ENCODE results near the gene KIF5A. TPM values are rescaled to one million over a fixed set of nuclear protein-coding genes. Genes with fewer than 3 reads are reported as not detected.

The KIF5A gene
- total and polyA plus RNA-seq, 2 of the 4 experiments (the other 2 are of a cell fraction), result 0.15 to 0.18 TPM

GRCh38 chr12:57522887-57523705 is 26.7 kb upstream of the KIF5A start:
- H3K4ac ChIP-seq (ENCODE audit: low read depth, low read length), result peak overlapping the region; percentile 91
- peak overlapping the region; percentile 100 for H2AK9ac ChIP-seq (replicated peaks; ENCODE audit: low read depth, low read length, poor library complexity)
- no TSS peak for BruUV-seq (replicated peaks)
- peak overlapping the region; percentile 93 for H2AFZ ChIP-seq (replicated peaks; ENCODE audit: low read length, poor library complexity)
- no peaks in the 10 kb centered on the region for H3K27me3 ChIP-seq (ENCODE audit: control insufficient read depth, insufficient read depth, low read length)
- intact Hi-C loops (cut with micrococcal nuclease) (no loop called here), dilution Hi-C loops (cut with HindIII; ENCODE audit: low sequenced_read_pairs, unreplicated experiment) (no loop called here), in situ Hi-C loops (cut with MboI; ENCODE audit: low sequenced_read_pairs) (no loop called here)
- DNase-seq (peak; percentile 49), ATAC-seq (ENCODE audit: low read depth) (peak; percentile 0; the same call in 1 of the 2 replicates)
- H3K4me1 ChIP-seq (ENCODE audit: control insufficient read depth, insufficient read depth, low read length), result peaks cover 22% of the 10 kb centered on the region
- H3K56ac ChIP-seq (ENCODE audit: extremely low read depth, insufficient read depth, low read length), result peak overlapping the region; percentile 91
- 17% methylated on average over 1 of the region's 38 CpGs; no CpG with 5 or more reads in 1 of the 2 experiments for WGBS, 2 experiments (ENCODE audit: extremely low coverage in 2 of 2, insufficient read length in 1 of 2)
- H3K9ac ChIP-seq (ENCODE audit: low read depth, low read length), result peak overlapping the region; percentile 91
- peak overlapping the region; percentile 59; the same call in 1 of the 3 replicates for H2BK15ac ChIP-seq (ENCODE audit: low read depth, low read length)
- H2BK20ac ChIP-seq (ENCODE audit: low read depth, low read length), result no peak overlapping the region
- H3K4me2 ChIP-seq (ENCODE audit: low read depth, low read length), result peak overlapping the region; percentile 93
- no peak overlapping the region for H4K5ac ChIP-seq (ENCODE audit: low read depth, low read length)
- peak overlapping the region; percentile 64 for H4K91ac ChIP-seq (ENCODE audit: insufficient read depth, low read depth, low read length)
- peak overlapping the region; percentile 88 for H3K27ac ChIP-seq (ENCODE audit: insufficient read depth, low read length)
- H3K36me3 ChIP-seq (ENCODE audit: control insufficient read depth, insufficient read depth, low read length), result peaks cover 40% of the 10 kb centered on the region
- H3K18ac ChIP-seq (ENCODE audit: low read depth, low read length), result peak overlapping the region; percentile 6
- H3K4me3 ChIP-seq (ENCODE audit: insufficient read depth, low read depth, low read length), result peak overlapping the region; percentile 59
- no peaks in the 10 kb centered on the region for H3K9me3 ChIP-seq (ENCODE audit: control insufficient read depth, insufficient read depth, low read length)
- H4K8ac ChIP-seq (ENCODE audit: low read depth in 2 of 2, low read length in 2 of 2), result peak overlapping the region; percentile 47 to 78; a peak in 3 of 4 replicates
- peaks cover 14% of the 10 kb centered on the region for H3K9me1 ChIP-seq (ENCODE audit: insufficient read depth, low read length)
- H3K23ac ChIP-seq (ENCODE audit: low read depth, low read length), result peak overlapping the region; percentile 39
- ChIA-PET POLR2A (ENCODE audit: unreplicated experiment) (interaction anchor here (0.7 kb wide), 1 partner anchor 13 kb away, joined by 7 read pairs; no protein-coding TSS in a partner anchor), CTCF (interaction anchor here (0.6 kb wide), 1 partner anchor 805 kb away, joined by 3 read pairs; no protein-coding TSS in a partner anchor)
- H2BK5ac ChIP-seq (ENCODE audit: low read depth, low read length, poor library complexity, severe bottlenecking), result peak overlapping the region; percentile 85
- peak overlapping the region; percentile 93 for H3K14ac ChIP-seq (replicated peaks; ENCODE audit: low read depth, low read length)
- peaks cover 45% of the 10 kb centered on the region for H4K20me1 ChIP-seq (ENCODE audit: insufficient read depth, low read length)
- peak overlapping the region; percentile 98 for H2AK5ac ChIP-seq (ENCODE audit: low read depth, low read length)
- H2BK120ac ChIP-seq (ENCODE audit: low read depth, low read length), result peak overlapping the region; percentile 41; the same call in 1 of the 2 replicates
- peaks cover 17 to 66% of the 10 kb centered on the region in 2 experiments for H3K79me1 ChIP-seq (ENCODE audit: low read depth in 1 of 2, low read length in 2 of 2)
- TF ChIP-seq MAFK (IDR thresholded peaks at IDR 0.05; ENCODE audit: low read depth, low read length), result no peak
- no peak for TF ChIP-seq NFE2L2 (IDR thresholded peaks at IDR 0.05; ENCODE audit: low read depth, low read length)
- no peak for TF ChIP-seq RCOR1 (IDR thresholded peaks at IDR 0.05; ENCODE audit: insufficient replicate concordance, low read length)
- peak; percentile 62 for TF ChIP-seq CEBPB (IDR thresholded peaks at IDR 0.05; ENCODE audit: low read depth, low read length)
- TF ChIP-seq FOS (IDR thresholded peaks at IDR 0.05; ENCODE audit: low read depth, low read length), result no peak
- TF ChIP-seq USF2 (IDR thresholded peaks at IDR 0.05; ENCODE audit: low read depth, low read length), result no peak
- TF ChIP-seq RAD21 (IDR thresholded peaks at IDR 0.05; ENCODE audit: low read length), result no peak
- TF ChIP-seq, protein P1, sequence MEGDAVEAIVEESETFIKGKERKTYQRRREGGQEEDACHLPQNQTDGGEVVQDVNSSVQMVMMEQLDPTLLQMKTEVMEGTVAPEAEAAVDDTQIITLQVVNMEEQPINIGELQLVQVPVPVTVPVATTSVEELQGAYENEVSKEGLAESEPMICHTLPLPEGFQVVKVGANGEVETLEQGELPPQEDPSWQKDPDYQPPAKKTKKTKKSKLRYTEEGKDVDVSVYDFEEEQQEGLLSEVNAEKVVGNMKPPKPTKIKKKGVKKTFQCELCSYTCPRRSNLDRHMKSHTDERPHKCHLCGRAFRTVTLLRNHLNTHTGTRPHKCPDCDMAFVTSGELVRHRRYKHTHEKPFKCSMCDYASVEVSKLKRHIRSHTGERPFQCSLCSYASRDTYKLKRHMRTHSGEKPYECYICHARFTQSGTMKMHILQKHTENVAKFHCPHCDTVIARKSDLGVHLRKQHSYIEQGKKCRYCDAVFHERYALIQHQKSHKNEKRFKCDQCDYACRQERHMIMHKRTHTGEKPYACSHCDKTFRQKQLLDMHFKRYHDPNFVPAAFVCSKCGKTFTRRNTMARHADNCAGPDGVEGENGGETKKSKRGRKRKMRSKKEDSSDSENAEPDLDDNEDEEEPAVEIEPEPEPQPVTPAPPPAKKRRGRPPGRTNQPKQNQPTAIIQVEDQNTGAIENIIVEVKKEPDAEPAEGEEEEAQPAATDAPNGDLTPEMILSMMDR (conservative IDR thresholded peaks at IDR 0.05; ENCODE audit: low read depth, low read length), result no peak
- 0 out of 2 replicates have a peak, but pooled peaks have one; percentile 7 for TF ChIP-seq MAZ (IDR thresholded peaks at IDR 0.05; ENCODE audit: borderline replicate concordance, low read depth, low read length)
- no peak for TF ChIP-seq POLR2A (IDR thresholded peaks at IDR 0.05; ENCODE audit: low read depth, low read length)
- TF ChIP-seq RFX5 (IDR thresholded peaks at IDR 0.05; ENCODE audit: low read depth, low read length), result no peak
- TF ChIP-seq MXI1 (IDR thresholded peaks at IDR 0.05; ENCODE audit: borderline replicate concordance, low read depth, low read length), result 0 out of 2 replicates have a peak, but pooled peaks have one; percentile 33
- no peak for TF ChIP-seq CHD1 (IDR thresholded peaks at IDR 0.05; ENCODE audit: low read depth, low read length)
- no peak for TF ChIP-seq ELK1 (IDR thresholded peaks at IDR 0.05; ENCODE audit: borderline replicate concordance, low read depth, low read length)
